A549 treated with ZK216348 at 1 μM for 4 hours (cell line): ENCODE data around the gene ARHGEF11. TPM values are rescaled to one million over a fixed set of nuclear protein-coding genes. Genes with fewer than 3 reads are reported as not detected.

Experiments used
- total RNA-seq: library from RNA; stranded (reverse); fragments of 200-300 nt; extraction: Qiagen RNA extraction; gene quantifications from 5 replicates; pipeline ENCODE4 v1.2.3, GENCODE V29; 2022; ENCODE audit warnings: low read depth

ARHGEF11 gene
- total RNA-seq, result 15.3 to 21.6 TPM (median 18.8 TPM) in 5 replicates

GRCh38 chr1:157045250-157046218, at the start of gene ARHGEF11:
TSS of gene ARHGEF11 (minus strand) at chr1:157045742. CDS start at chr1:157044330, 1,412 bp downstream.

GRCh38 chr1:156920233-156921052, 125.1 kb downstream of the ARHGEF11 start, which contains the start of gene LRRC71:
TSS of gene LRRC71 (plus strand) at chr1:156920632. CDS start at chr1:156920804, 172 bp downstream.

GRCh38 chr1:156893048-156893953, 152.2 kb downstream of the ARHGEF11 start, which contains the start of gene PEAR1:
TSS of gene PEAR1 (plus strand) at chr1:156893718. CDS start at chr1:156903927, 10,209 bp downstream.

Other genes starting within 250 kb of the ARHGEF11 start
- 3.0 to 5.3 TPM (median 4.0 TPM) in 5 replicates for gene SH2D2A, start 228.9 kb downstream of the ARHGEF11 start, total RNA-seq
- gene INSRR, start 186.6 kb downstream of the ARHGEF11 start, total RNA-seq, result not detected in 5 replicates
- gene NTRK1, start 184.9 kb downstream of the ARHGEF11 start, total RNA-seq, result 0.11 to 0.16 TPM (median 0.12 TPM) in 3 of 5 replicates, not detected in the others
- 5.4 to 12.1 TPM (median 9.3 TPM) in 5 replicates for gene PEAR1, start 152.0 kb downstream of the ARHGEF11 start, total RNA-seq
- 0.12 to 0.24 TPM (median 0.15 TPM) in 5 replicates for gene LRRC71, start 125.1 kb downstream of the ARHGEF11 start, total RNA-seq
- not detected in 5 replicates for gene ETV3L, start 54.1 kb upstream of the ARHGEF11 start, total RNA-seq
- gene ETV3, start 92.7 kb upstream of the ARHGEF11 start, total RNA-seq, result 8.6 to 14.4 TPM (median 11.6 TPM) in 5 replicates